ENCODE data around the gene ABCD2.

- TF ChIP-seq, protein P1, sequence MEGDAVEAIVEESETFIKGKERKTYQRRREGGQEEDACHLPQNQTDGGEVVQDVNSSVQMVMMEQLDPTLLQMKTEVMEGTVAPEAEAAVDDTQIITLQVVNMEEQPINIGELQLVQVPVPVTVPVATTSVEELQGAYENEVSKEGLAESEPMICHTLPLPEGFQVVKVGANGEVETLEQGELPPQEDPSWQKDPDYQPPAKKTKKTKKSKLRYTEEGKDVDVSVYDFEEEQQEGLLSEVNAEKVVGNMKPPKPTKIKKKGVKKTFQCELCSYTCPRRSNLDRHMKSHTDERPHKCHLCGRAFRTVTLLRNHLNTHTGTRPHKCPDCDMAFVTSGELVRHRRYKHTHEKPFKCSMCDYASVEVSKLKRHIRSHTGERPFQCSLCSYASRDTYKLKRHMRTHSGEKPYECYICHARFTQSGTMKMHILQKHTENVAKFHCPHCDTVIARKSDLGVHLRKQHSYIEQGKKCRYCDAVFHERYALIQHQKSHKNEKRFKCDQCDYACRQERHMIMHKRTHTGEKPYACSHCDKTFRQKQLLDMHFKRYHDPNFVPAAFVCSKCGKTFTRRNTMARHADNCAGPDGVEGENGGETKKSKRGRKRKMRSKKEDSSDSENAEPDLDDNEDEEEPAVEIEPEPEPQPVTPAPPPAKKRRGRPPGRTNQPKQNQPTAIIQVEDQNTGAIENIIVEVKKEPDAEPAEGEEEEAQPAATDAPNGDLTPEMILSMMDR (IDR thresholded peaks at IDR 0.05 in 4 of 5, conservative IDR thresholded peaks at IDR 0.05 in 1 of 5): no peak
- TF ChIP-seq POLR2A (IDR thresholded peaks at IDR 0.05): no peak
Measured at GRCh38 chr12:39605501-39605900, 14.1 kb downstream of the ABCD2 start.
